Measurements from ENCODE around the gene SPR. TPM values are rescaled to one million over a fixed set of nuclear protein-coding genes. Genes with fewer than 3 reads are reported as not detected.

SPR gene
- total and polyA plus RNA-seq, 2 of the 13 experiments (the other 11 are each of a cell fraction or from before 2014, with no cell fraction given) = 34.0 to 96.0 TPM

DNA sequence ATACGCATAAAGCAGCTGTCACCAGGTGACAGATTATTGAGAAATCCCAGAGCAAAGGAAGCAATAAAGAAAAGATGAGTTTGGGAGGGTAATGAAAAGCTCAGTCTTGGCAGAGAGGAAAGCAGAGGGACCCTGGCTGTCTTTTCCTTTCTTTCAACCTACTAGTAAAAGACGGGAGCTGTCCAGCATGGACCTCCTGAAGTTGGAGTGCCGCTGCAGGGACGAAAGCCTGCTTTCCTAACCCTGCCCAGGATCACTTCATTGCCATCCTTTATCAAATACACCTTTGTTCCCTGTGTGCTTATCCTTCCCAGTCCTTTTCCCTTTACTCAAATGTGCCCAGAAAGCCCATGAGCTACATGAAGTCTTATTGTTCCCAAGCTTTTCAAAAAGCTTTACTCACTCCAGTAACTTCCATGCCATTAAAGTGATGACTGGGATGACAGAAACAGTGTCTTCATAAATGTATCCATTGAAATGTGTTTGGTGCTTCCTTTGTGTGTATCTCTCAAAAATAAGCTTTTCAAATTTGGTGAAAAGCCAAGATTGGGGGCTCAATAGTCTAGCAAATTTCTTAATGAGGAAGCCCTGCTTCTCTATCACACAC is 3.7 kb upstream of the SPR start (continued):
- TF ChIP-seq, protein P1, sequence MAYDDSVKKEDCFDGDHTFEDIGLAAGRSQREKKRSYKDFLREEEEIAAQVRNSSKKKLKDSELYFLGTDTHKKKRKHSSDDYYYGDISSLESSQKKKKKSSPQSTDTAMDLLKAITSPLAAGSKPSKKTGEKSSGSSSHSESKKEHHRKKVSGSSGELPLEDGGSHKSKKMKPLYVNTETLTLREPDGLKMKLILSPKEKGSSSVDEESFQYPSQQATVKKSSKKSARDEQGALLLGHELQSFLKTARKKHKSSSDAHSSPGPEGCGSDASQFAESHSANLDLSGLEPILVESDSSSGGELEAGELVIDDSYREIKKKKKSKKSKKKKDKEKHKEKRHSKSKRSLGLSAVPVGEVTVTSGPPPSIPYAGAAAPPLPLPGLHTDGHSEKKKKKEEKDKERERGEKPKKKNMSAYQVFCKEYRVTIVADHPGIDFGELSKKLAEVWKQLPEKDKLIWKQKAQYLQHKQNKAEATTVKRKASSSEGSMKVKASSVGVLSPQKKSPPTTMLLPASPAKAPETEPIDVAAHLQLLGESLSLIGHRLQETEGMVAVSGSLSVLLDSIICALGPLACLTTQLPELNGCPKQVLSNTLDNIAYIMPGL (CRISPR knock-in tag; IDR thresholded peaks at IDR 0.05; ENCODE audit: borderline replicate concordance in 1 of 2, low read depth in 1 of 2) = no peak
- TF ChIP-seq RXRA (CRISPR knock-in tag; IDR thresholded peaks at IDR 0.05) = no peak
- TF ChIP-seq, protein P2, sequence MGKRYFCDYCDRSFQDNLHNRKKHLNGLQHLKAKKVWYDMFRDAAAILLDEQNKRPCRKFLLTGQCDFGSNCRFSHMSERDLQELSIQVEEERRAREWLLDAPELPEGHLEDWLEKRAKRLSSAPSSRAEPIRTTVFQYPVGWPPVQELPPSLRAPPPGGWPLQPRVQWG (CRISPR knock-in tag; IDR thresholded peaks at IDR 0.05; ENCODE audit: borderline replicate concordance, low read depth) = no peak
- no peak for TF ChIP-seq FOSL1 (CRISPR knock-in tag; IDR thresholded peaks at IDR 0.05; ENCODE audit: borderline replicate concordance)
- TF ChIP-seq ZNF160 (CRISPR knock-in tag; IDR thresholded peaks at IDR 0.05) = peak; percentile 38; the same call in 1 of the 2 replicates
- TF ChIP-seq, protein P3, sequence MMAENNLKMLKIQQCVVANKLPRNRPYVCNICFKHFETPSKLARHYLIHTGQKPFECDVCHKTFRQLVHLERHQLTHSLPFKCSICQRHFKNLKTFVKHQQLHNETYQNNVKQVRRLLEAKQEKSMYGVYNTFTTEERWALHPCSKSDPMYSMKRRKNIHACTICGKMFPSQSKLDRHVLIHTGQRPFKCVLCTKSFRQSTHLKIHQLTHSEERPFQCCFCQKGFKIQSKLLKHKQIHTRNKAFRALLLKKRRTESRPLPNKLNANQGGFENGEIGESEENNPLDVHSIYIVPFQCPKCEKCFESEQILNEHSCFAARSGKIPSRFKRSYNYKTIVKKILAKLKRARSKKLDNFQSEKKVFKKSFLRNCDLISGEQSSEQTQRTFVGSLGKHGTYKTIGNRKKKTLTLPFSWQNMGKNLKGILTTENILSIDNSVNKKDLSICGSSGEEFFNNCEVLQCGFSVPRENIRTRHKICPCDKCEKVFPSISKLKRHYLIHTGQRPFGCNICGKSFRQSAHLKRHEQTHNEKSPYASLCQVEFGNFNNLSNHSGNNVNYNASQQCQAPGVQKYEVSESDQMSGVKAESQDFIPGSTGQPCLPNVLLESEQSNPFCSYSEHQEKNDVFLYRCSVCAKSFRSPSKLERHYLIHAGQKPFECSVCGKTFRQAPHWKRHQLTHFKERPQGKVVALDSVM (CRISPR knock-in tag; IDR thresholded peaks at IDR 0.05) = no peak
- no peak for TF ChIP-seq MNT (IDR thresholded peaks at IDR 0.05)
- TF ChIP-seq, protein P4, sequence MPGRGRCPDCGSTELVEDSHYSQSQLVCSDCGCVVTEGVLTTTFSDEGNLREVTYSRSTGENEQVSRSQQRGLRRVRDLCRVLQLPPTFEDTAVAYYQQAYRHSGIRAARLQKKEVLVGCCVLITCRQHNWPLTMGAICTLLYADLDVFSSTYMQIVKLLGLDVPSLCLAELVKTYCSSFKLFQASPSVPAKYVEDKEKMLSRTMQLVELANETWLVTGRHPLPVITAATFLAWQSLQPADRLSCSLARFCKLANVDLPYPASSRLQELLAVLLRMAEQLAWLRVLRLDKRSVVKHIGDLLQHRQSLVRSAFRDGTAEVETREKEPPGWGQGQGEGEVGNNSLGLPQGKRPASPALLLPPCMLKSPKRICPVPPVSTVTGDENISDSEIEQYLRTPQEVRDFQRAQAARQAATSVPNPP (CRISPR knock-in tag; IDR thresholded peaks at IDR 0.05) = no peak
- no peak for TF ChIP-seq TFAP4 (IDR thresholded peaks at IDR 0.05; ENCODE audit: borderline replicate concordance, low read depth)
- TF ChIP-seq ZNF430 (CRISPR knock-in tag; IDR thresholded peaks at IDR 0.05) = peak; percentile 52; the same call in 1 of the 2 replicates
- TF ChIP-seq GMEB1 (CRISPR knock-in tag; IDR thresholded peaks at IDR 0.05; ENCODE audit: borderline replicate concordance) = 0 out of 2 replicates have a peak, but pooled peaks have one; percentile 28
- TF ChIP-seq, protein P5, sequence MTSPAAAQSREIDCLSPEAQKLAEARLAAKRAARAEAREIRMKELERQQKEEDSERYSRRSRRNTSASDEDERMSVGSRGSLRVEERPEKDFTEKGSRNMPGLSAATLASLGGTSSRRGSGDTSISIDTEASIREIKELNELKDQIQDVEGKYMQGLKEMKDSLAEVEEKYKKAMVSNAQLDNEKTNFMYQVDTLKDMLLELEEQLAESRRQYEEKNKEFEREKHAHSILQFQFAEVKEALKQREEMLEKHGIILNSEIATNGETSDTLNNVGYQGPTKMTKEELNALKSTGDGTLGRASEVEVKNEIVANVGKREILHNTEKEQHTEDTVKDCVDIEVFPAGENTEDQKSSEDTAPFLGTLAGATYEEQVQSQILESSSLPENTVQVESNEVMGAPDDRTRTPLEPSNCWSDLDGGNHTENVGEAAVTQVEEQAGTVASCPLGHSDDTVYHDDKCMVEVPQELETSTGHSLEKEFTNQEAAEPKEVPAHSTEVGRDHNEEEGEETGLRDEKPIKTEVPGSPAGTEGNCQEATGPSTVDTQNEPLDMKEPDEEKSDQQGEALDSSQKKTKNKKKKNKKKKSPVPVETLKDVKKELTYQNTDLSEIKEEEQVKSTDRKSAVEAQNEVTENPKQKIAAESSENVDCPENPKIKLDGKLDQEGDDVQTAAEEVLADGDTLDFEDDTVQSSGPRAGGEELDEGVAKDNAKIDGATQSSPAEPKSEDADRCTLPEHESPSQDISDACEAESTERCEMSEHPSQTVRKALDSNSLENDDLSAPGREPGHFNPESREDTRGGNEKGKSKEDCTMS (CRISPR knock-in tag; conservative IDR thresholded peaks at IDR 0.05) = 0 out of 2 replicates have a peak, but pooled peaks have one; percentile 86
- no peak for TF ChIP-seq PCBP2 (optimal IDR thresholded peaks at IDR 0.05; ENCODE audit: low read depth, low read length, poor library complexity, severe bottlenecking)
- TF ChIP-seq ZNF274 (CRISPR knock-in tag; IDR thresholded peaks at IDR 0.05) = no peak
- no peak for TF ChIP-seq FOXM1 (CRISPR knock-in tag; IDR thresholded peaks at IDR 0.05)
